ENCODE results near the gene AOC3.

- TF ChIP-seq EZH2 (IDR thresholded peaks at IDR 0.05; ENCODE audit: borderline replicate concordance, low read depth, low read length, severe bottlenecking) (no peak), CTCF (IDR thresholded peaks at IDR 0.05; ENCODE audit: borderline replicate concordance, extremely low read depth, low read length, poor library complexity, severe bottlenecking) (no peak)
These were observed 2.0 kb upstream of the AOC3 start for GRCh38 chr17:42849031-42849430.
